H1 (cell line): ENCODE data around the gene GAK. TPM values are rescaled to one million over a fixed set of nuclear protein-coding genes. Genes with fewer than 3 reads are reported as not detected.

Source experiments
- CTCF ChIA-PET: fragments of 300-600 bp; sonication (Branson Sonifier 250); formaldehyde crosslinking; loops from one replicate; lab custom pipeline; 2021; ENCODE audit not compliant: partially characterized antibody; lab: Charles Lee
- POLR2A ChIA-PET: fragments of 300-600 bp; sonication (Branson Sonifier 250); formaldehyde crosslinking; loops from one replicate; lab custom pipeline; 2021; ENCODE audit warnings: inconsistent platforms; ENCODE audit not compliant: partially characterized antibody; lab: Charles Lee
- DNase-seq, 2 experiments: peaks; one replicate each; pipeline versions ENCODE4 v3.0.0 to v3.0.0-alpha.2; 2010 to 2022; ENCODE audit warnings: low spot score in 2 of 2, low read depth in 1 of 2, mixed read lengths in 1 of 2
- FAIRE-seq: peaks from 2 replicates; lab custom pipeline; 2011; peaks lifted over from hg19 to GRCh38; lab: Jason Lieb, UNC
- H2AFZ ChIP-seq: 2 replicates; pipeline ENCODE4 v1.8.1; 2012; ENCODE audit warnings: low read length, inconsistent platforms
- H2AK5ac ChIP-seq: 2 replicates; pipeline ENCODE4 v1.6.1; 2013; ENCODE audit warnings: low read depth, low read length
- H2BK120ac ChIP-seq: replicated peaks from 2 replicates; pipeline ENCODE3; 2013; ENCODE audit warnings: low read depth, low read length, inconsistent platforms
- H2BK12ac ChIP-seq: 2 replicates; pipeline ENCODE4 v1.6.1; 2013; ENCODE audit warnings: low read depth, low read length
- H2BK15ac ChIP-seq: 2 replicates; pipeline ENCODE4 v1.6.1; 2013; ENCODE audit warnings: low read length
- H2BK20ac ChIP-seq: 2 replicates; pipeline ENCODE4 v1.6.1; 2013; ENCODE audit warnings: low read length
- H2BK5ac ChIP-seq: 2 replicates; pipeline ENCODE4 v1.6.1; 2013; ENCODE audit warnings: low read depth, low read length
- H3K14ac ChIP-seq: 2 replicates; pipeline ENCODE4 v1.6.1; 2013; ENCODE audit warnings: inconsistent platforms; ENCODE audit not compliant: insufficient read length
- H3K18ac ChIP-seq: 2 replicates; pipeline ENCODE4 v1.6.1; 2013; ENCODE audit warnings: low read length; ENCODE audit errors: extremely low read depth
- H3K23ac ChIP-seq: 2 replicates; pipeline ENCODE4 v1.6.1; 2013; ENCODE audit warnings: inconsistent platforms; ENCODE audit not compliant: insufficient read length
- H3K23me2 ChIP-seq: 2 replicates; pipeline ENCODE4 v1.6.1; 2013; ENCODE audit warnings: low read depth, low read length
- H3K27ac ChIP-seq: 2 replicates; pipeline ENCODE4 v1.6.1; 2011; ENCODE audit warnings: low read depth, low read length, inconsistent platforms
- H3K27me3 ChIP-seq, 4 experiments: replicated peaks in 1 of 4; 1 replicate in 1 of 4; 2 replicates in 3 of 4; pipeline versions ENCODE4 v1.6.1 to v1.8.1; 2011 to 2013; ENCODE audit warnings: low read length in 3 of 4, mild to moderate bottlenecking in 3 of 4, inconsistent platforms in 2 of 4, mixed read lengths in 2 of 4, moderate library complexity in 1 of 4; ENCODE audit not compliant: control insufficient read depth in 3 of 4, insufficient read depth in 3 of 4; ENCODE audit errors: extremely low read depth in 1 of 4
- H3K36me3 ChIP-seq, 4 experiments: 2 replicates each; pipeline versions ENCODE4 v1.6.1 to v1.8.1; 2011 to 2013; ENCODE audit warnings: mild to moderate bottlenecking in 4 of 4, low read length in 3 of 4, moderate library complexity in 2 of 4, control low read depth in 1 of 4, inconsistent platforms in 1 of 4; ENCODE audit not compliant: insufficient read depth in 4 of 4, control insufficient read depth in 2 of 4
- H3K4ac ChIP-seq: replicated peaks from 2 replicates; pipeline ENCODE3; 2013; ENCODE audit warnings: low read length, low read depth, mixed read lengths, inconsistent platforms; ENCODE audit not compliant: insufficient read length
- H3K4me1 ChIP-seq, 4 experiments: replicated peaks in 1 of 4; 1 replicate in 1 of 4; 2 replicates in 3 of 4; pipeline versions ENCODE4 v1.6.1 to v1.8.1; 2011 to 2013; ENCODE audit warnings: low read length in 3 of 4, inconsistent platforms in 2 of 4, mixed read lengths in 1 of 4; ENCODE audit not compliant: insufficient read depth in 4 of 4, control insufficient read depth in 3 of 4
- H3K4me2 ChIP-seq, 2 experiments: 2 replicates each; pipeline versions ENCODE4 v1.6.1 to v1.8.1; 2011 to 2013; ENCODE audit warnings: low read depth in 2 of 2, low read length in 2 of 2, control low read depth in 1 of 2, inconsistent platforms in 1 of 2, mild to moderate bottlenecking in 1 of 2; ENCODE audit not compliant: insufficient read depth in 1 of 2
- H3K4me3 ChIP-seq, 4 experiments: fragments of 200-600, 300-600 bp in 1 of 4; sonication (generic), shearing (Covaris generic), sonication (Bioruptor Twin) in 1 of 4; 2 replicates each; pipeline versions ENCODE4 v1.5.1 to v1.8.1; 2011 to 2016; ENCODE audit warnings: low read length in 4 of 4, low read depth in 3 of 4, control low read depth in 2 of 4, inconsistent platforms in 2 of 4, mild to moderate bottlenecking in 2 of 4, mixed read lengths in 1 of 4, moderate library complexity in 1 of 4; ENCODE audit not compliant: insufficient read depth in 2 of 4; ENCODE audit errors: extremely low read depth in 1 of 4
- H3K56ac ChIP-seq: replicated peaks from 2 replicates; pipeline ENCODE3; 2013; ENCODE audit warnings: low read depth, mild to moderate bottlenecking, mixed read lengths, low read length, inconsistent platforms; ENCODE audit not compliant: insufficient read length
- H3K79me1 ChIP-seq: 2 replicates; pipeline ENCODE4 v1.6.1; 2013; ENCODE audit warnings: low read depth, low read length, control low read depth
- H3K79me2 ChIP-seq, 2 experiments: 2 replicates each; pipeline versions ENCODE4 v1.6.1 to v1.8.1; 2012 to 2013; ENCODE audit warnings: low read length in 2 of 2, mild to moderate bottlenecking in 2 of 2, inconsistent platforms in 1 of 2; ENCODE audit not compliant: insufficient read depth in 2 of 2, control insufficient read depth in 1 of 2
- H3K9ac ChIP-seq, 4 experiments: replicated peaks in 1 of 4; 1 replicate in 1 of 4; 2 replicates in 3 of 4; pipeline versions ENCODE4 v1.6.1 to v1.8.1; 2011 to 2013; ENCODE audit warnings: low read depth in 3 of 4, low read length in 3 of 4, control low read depth in 2 of 4, mild to moderate bottlenecking in 2 of 4, moderate library complexity in 2 of 4, inconsistent platforms in 1 of 4; ENCODE audit errors: extremely low read depth in 1 of 4
- H3K9me3 ChIP-seq, 2 experiments: 2 replicates each; pipeline versions ENCODE4 v1.6.1 to v1.8.1; 2012 to 2013; ENCODE audit warnings: mild to moderate bottlenecking in 2 of 2, moderate library complexity in 2 of 2, control low read depth in 1 of 2, inconsistent platforms in 1 of 2, low read depth in 1 of 2, low read length in 1 of 2, mixed read lengths in 1 of 2; ENCODE audit not compliant: insufficient read depth in 2 of 2
- H4K20me1 ChIP-seq, 2 experiments: replicated peaks in 1 of 2; 2 replicates each; pipeline versions ENCODE3 to v1.8.1; 2011 to 2013; ENCODE audit warnings: inconsistent platforms in 2 of 2, low read length in 2 of 2, mild to moderate bottlenecking in 1 of 2; ENCODE audit not compliant: insufficient read depth in 2 of 2, control insufficient read depth in 1 of 2
- H4K5ac ChIP-seq: 2 replicates; pipeline ENCODE4 v1.6.1; 2013; ENCODE audit warnings: low read length, low read depth, mixed read lengths, inconsistent platforms; ENCODE audit not compliant: insufficient read length
- H4K8ac ChIP-seq: 2 replicates; pipeline ENCODE4 v1.8.0; 2013; ENCODE audit warnings: mild to moderate bottlenecking, moderate library complexity, low read length, inconsistent platforms; ENCODE audit not compliant: insufficient read depth; ENCODE audit errors: extremely low read depth
- H4K91ac ChIP-seq: replicated peaks from 2 replicates; pipeline ENCODE3; 2013; ENCODE audit warnings: low read length, mixed read lengths, inconsistent platforms; ENCODE audit not compliant: insufficient read length
- ASH2L ChIP-seq: fragments of 200-600, 300-600 bp; sonication (generic); IDR thresholded peaks from one replicate; pipeline ENCODE4 v1.7.1; 2017; ENCODE audit warnings: low read length
- CEBPB ChIP-seq: IDR thresholded peaks from 2 replicates; pipeline ENCODE4 v1.6.1; 2012; ENCODE audit warnings: low read depth, low read length
- CREB1 ChIP-seq: IDR thresholded peaks from 2 replicates; pipeline ENCODE4 v1.6.1; 2012; ENCODE audit warnings: inconsistent platforms
- CTBP2 ChIP-seq: IDR thresholded peaks from 2 replicates; pipeline ENCODE4 v1.7.0; 2011; ENCODE audit warnings: borderline replicate concordance, mild to moderate bottlenecking, moderate library complexity, mixed read lengths, low read length; ENCODE audit not compliant: insufficient read depth, insufficient read length
- EGR1 ChIP-seq: IDR thresholded peaks from 2 replicates; pipeline ENCODE4 v1.6.1; 2011; ENCODE audit warnings: low read depth, low read length, borderline replicate concordance
- GABPA ChIP-seq: IDR thresholded peaks from 2 replicates; pipeline ENCODE4 v1.6.1; 2011; ENCODE audit warnings: mild to moderate bottlenecking, low read length, moderate library complexity, borderline replicate concordance; ENCODE audit not compliant: insufficient read depth
- KDM1A ChIP-seq: fragments of 200-600, 300-600 bp; sonication (generic); IDR thresholded peaks from 2 replicates; pipeline ENCODE4 v1.7.1; 2016; ENCODE audit warnings: mild to moderate bottlenecking, low read length, borderline replicate concordance
- KDM4A ChIP-seq: IDR thresholded peaks from one replicate; pipeline ENCODE4 v1.7.1; 2012; ENCODE audit warnings: low read depth, mild to moderate bottlenecking, moderate library complexity, low read length, inconsistent platforms; ENCODE audit not compliant: severe bottlenecking
- POLR2AphosphoS5 ChIP-seq: IDR thresholded peaks from 2 replicates; pipeline ENCODE4 v1.6.1; 2011; ENCODE audit warnings: low read depth, low read length
- SIN3A ChIP-seq, 2 experiments: IDR thresholded peaks in 1 of 2; conservative IDR thresholded peaks in 1 of 2; 2 replicates each; pipeline ENCODE4 v1.6.1; 2011 to 2012; ENCODE audit warnings: low read length in 2 of 2, improper control_type of control experiment in 1 of 2, low read depth in 1 of 2, mild to moderate bottlenecking in 1 of 2
- SIX5 ChIP-seq: IDR thresholded peaks from 2 replicates; pipeline ENCODE4 v1.6.1; 2011; ENCODE audit warnings: mild to moderate bottlenecking, low read depth, low read length
- SP2 ChIP-seq: IDR thresholded peaks from 2 replicates; pipeline ENCODE4 v1.6.1; 2012; ENCODE audit warnings: mild to moderate bottlenecking, low read length, inconsistent platforms
- TAF1 ChIP-seq: IDR thresholded peaks from 2 replicates; pipeline ENCODE4 v1.6.1; 2011; ENCODE audit warnings: mild to moderate bottlenecking, low read depth, low read length
- WGBS, 2 experiments: shearing (Covaris generic) in 1 of 2; methylation state at CpG; one replicate each; pipeline versions ENCODE4 v1.1.6 to v1.1.7; 2013 to 2015; ENCODE audit warnings: low lambda C conversion rate in 2 of 2, mixed read lengths in 2 of 2, inconsistent platforms in 1 of 2, low coverage in 1 of 2, missing lambda C conversion rate in 1 of 2; ENCODE audit not compliant: insufficient replicate concordance in 2 of 2, insufficient coverage in 1 of 2, insufficient read length in 1 of 2; ENCODE audit errors: extremely low coverage in 1 of 2, missing lambda C conversion rate in 1 of 2; 5-methylcytosine and 5-hydroxymethylcytosine counted together
- polyA plus RNA-seq, 7 experiments: library from polyadenylated mRNA; depleted of rRNA in 3 of 7; stranded (reverse) in 5 of 7; unstranded in 2 of 7; fragments of >200 nt in 5 of 7; fragments of 200-250 nt in 2 of 7; gene quantifications; 1 replicate in 5 of 7; 2 replicates in 1 of 7; 4 replicates in 1 of 7; pipeline versions ENCODE4 v1.2.1 to v1.2.3, GENCODE V29; 2011 to 2013; ENCODE audit warnings: missing spikeins in 2 of 7, mixed read lengths in 2 of 7
- total RNA-seq: library from RNA; stranded (reverse); fragmentation: NEBNext Ultra II Directional; extraction: Animal tissue kit (Norgen Biotek cat#: 25700); gene quantifications from 2 replicates; pipeline ENCODE4 v1.2.1, GENCODE V29; 2021

The GAK gene
- total and polyA plus RNA-seq, 2 of the 8 experiments (the other 6 are each of a cell fraction or from before 2014, with no cell fraction given): 31.5 to 70.8 TPM

- no peak overlapping the region for H3K9ac ChIP-seq
- H2BK120ac ChIP-seq: no peak overlapping the region
- WGBS, 2 experiments: 93% methylated on average over 10 of the region's 12 CpGs; no CpG with 5 or more reads in 1 of the 2 experiments
- no peak overlapping the region for H3K56ac ChIP-seq
- no peak overlapping the region for H3K18ac ChIP-seq
- peaks cover 4 to 16% (median 12%) of the 10 kb centered on the region in 4 experiments; a peak in 5 of 8 replicates for H3K36me3 ChIP-seq
- H3K4me1 ChIP-seq: no peaks in the 10 kb centered on the region
- no peak overlapping the region for H2BK5ac ChIP-seq
- no peak overlapping the region for H4K5ac ChIP-seq
- no peak for DNase-seq
- no peak overlapping the region for H3K4me3 ChIP-seq
- no peak overlapping the region for H2BK15ac ChIP-seq
- no peak for FAIRE-seq
- H3K14ac ChIP-seq: no peak overlapping the region
- no peaks in the 10 kb centered on the region for H3K79me2 ChIP-seq
- H2BK20ac ChIP-seq: no peak overlapping the region
- no peak overlapping the region for H4K8ac ChIP-seq
- H2AK5ac ChIP-seq: no peak overlapping the region
- H2AFZ ChIP-seq: no peak overlapping the region
- no peaks in the 10 kb centered on the region for H3K23me2 ChIP-seq
- H4K91ac ChIP-seq: no peak overlapping the region
- no peak overlapping the region for H3K4me2 ChIP-seq
- CTCF ChIA-PET: interaction anchor here (0.8 to 5.8 kb wide), 5 partner anchors 12 to 66 kb away, joined by 3 to 34 read pairs (median 4); no protein-coding TSS in a partner anchor
- no peak overlapping the region for H3K27ac ChIP-seq
- no peak overlapping the region for H3K4ac ChIP-seq
- peaks cover 1 to 8% of the 10 kb centered on the region in 2 experiments for H4K20me1 ChIP-seq
- H2BK12ac ChIP-seq: no peak overlapping the region
- POLR2A ChIA-PET: interaction anchor here (0.6 kb wide), 1 partner anchor 11 kb away, joined by 4 read pairs; no protein-coding TSS in a partner anchor
- H3K23ac ChIP-seq: no peak overlapping the region
- no peaks in the 10 kb centered on the region for H3K27me3 ChIP-seq
- no peaks in the 10 kb centered on the region for H3K9me3 ChIP-seq
- no peaks in the 10 kb centered on the region for H3K79me1 ChIP-seq
- TF ChIP-seq KDM1A: no peak
- TF ChIP-seq ASH2L: no peak
- TF ChIP-seq SIX5: no peak
- no peak for TF ChIP-seq TAF1
- TF ChIP-seq SP2: no peak
- no peak for TF ChIP-seq CEBPB
- TF ChIP-seq POLR2AphosphoS5: no peak
- TF ChIP-seq EGR1: no peak
- TF ChIP-seq GABPA: no peak
- no peak for TF ChIP-seq SIN3A (conservative IDR thresholded peaks at IDR 0.05 in 1 of 2, IDR thresholded peaks at IDR 0.05 in 1 of 2; ENCODE audit: low read depth in 1 of 2, low read length in 2 of 2)
- TF ChIP-seq CREB1: no peak
- no peak for TF ChIP-seq KDM4A
- no peak for TF ChIP-seq CTBP2
These were observed 52.4 kb downstream of the GAK start for GRCh38 chr4:879729-880077.
